ENCODE results near the gene GAREM1.

GRCh38 chr18:32326450-32327308 is 144.0 kb downstream of the GAREM1 start:
- TF ChIP-seq CTCF (conservative IDR thresholded peaks at IDR 0.05 in 1 of 2, IDR thresholded peaks at IDR 0.05 in 1 of 2; ENCODE audit: low read depth in 1 of 2, low read length in 2 of 2) (no peak), EZH2 (IDR thresholded peaks at IDR 0.05; ENCODE audit: low read length, missing control alignments) (no peak)
